ENCODE results near the gene BNC2.

BNC2 gene

GRCh38 chr9:16671591-16672137 is 198.8 kb downstream of the BNC2 start:
- TF ChIP-seq CTCF (IDR thresholded peaks at IDR 0.05; ENCODE audit: low read length): no peak
- TF ChIP-seq EZH2phosphoT487 (IDR thresholded peaks at IDR 0.05; ENCODE audit: low read length): no peak
- TF ChIP-seq EZH2 (optimal IDR thresholded peaks at IDR 0.05; ENCODE audit: low read depth, low read length): no peak
- Histone ChIP-seq H3K27me3 (replicated peaks; ENCODE audit: insufficient read depth, low read length) (no peaks in the 10 kb centered on the region), H3K36me3 (replicated peaks; ENCODE audit: insufficient read depth, low read length) (no peaks in the 10 kb centered on the region), H3F3A (ENCODE audit: insufficient read depth, low read length) (no peaks in the 10 kb centered on the region), H2AFZ (ENCODE audit: low read length) (no peak overlapping the region), H3K9me2 (replicated peaks; ENCODE audit: insufficient read depth, low read length) (no peaks in the 10 kb centered on the region), H3K9ac (ENCODE audit: low read length) (no peak overlapping the region), H3K4me1 (ENCODE audit: low read length) (no peaks in the 10 kb centered on the region), H3K9me3 (replicated peaks; ENCODE audit: insufficient read depth, low read length) (no peaks in the 10 kb centered on the region), H3K79me2 (ENCODE audit: low read length) (no peaks in the 10 kb centered on the region), H3K27ac (ENCODE audit: low read length) (no peak overlapping the region), H3K4me3 (ENCODE audit: low read length) (no peak overlapping the region), H3K4me2 (ENCODE audit: low read depth, low read length) (no peak overlapping the region), H4K20me1 (ENCODE audit: insufficient read depth, low read length) (no peaks in the 10 kb centered on the region)
- no peak for DNase-seq

- Histone ChIP-seq H3K27me3 (replicated peaks; ENCODE audit: insufficient read depth, low read length) (no peaks in the 10 kb centered on the region), H3K9ac (ENCODE audit: low read length) (no peak overlapping the region), H3K9me2 (replicated peaks; ENCODE audit: insufficient read depth, low read length) (no peaks in the 10 kb centered on the region), H2AFZ (ENCODE audit: low read length) (no peak overlapping the region), H3K36me3 (replicated peaks; ENCODE audit: insufficient read depth, low read length) (no peaks in the 10 kb centered on the region), H3K4me2 (ENCODE audit: low read depth, low read length) (no peak overlapping the region), H3K4me3 (ENCODE audit: low read length) (no peak overlapping the region), H3K79me2 (ENCODE audit: low read length) (no peaks in the 10 kb centered on the region), H3F3A (ENCODE audit: insufficient read depth, low read length) (no peaks in the 10 kb centered on the region), H3K4me1 (ENCODE audit: low read length) (no peaks in the 10 kb centered on the region), H4K20me1 (ENCODE audit: insufficient read depth, low read length) (no peaks in the 10 kb centered on the region), H3K27ac (ENCODE audit: low read length) (no peak overlapping the region), H3K9me3 (replicated peaks; ENCODE audit: insufficient read depth, low read length) (no peaks in the 10 kb centered on the region)
- no peak for TF ChIP-seq EZH2phosphoT487 (IDR thresholded peaks at IDR 0.05; ENCODE audit: low read length)
- no peak for TF ChIP-seq EZH2 (optimal IDR thresholded peaks at IDR 0.05; ENCODE audit: low read depth, low read length)
- DNase-seq: no peak
These were observed 199.7 kb downstream of the BNC2 start for GRCh38 chr9:16670791-16671190.

- Histone ChIP-seq H3K9ac (ENCODE audit: low read length) (no peak overlapping the region), H3F3A (ENCODE audit: insufficient read depth, low read length) (no peaks in the 10 kb centered on the region), H4K20me1 (ENCODE audit: insufficient read depth, low read length) (no peaks in the 10 kb centered on the region), H2AFZ (ENCODE audit: low read length) (no peak overlapping the region), H3K36me3 (replicated peaks; ENCODE audit: insufficient read depth, low read length) (no peaks in the 10 kb centered on the region), H3K9me3 (replicated peaks; ENCODE audit: insufficient read depth, low read length) (no peaks in the 10 kb centered on the region), H3K27me3 (replicated peaks; ENCODE audit: insufficient read depth, low read length) (no peaks in the 10 kb centered on the region), H3K9me2 (replicated peaks; ENCODE audit: insufficient read depth, low read length) (no peaks in the 10 kb centered on the region), H3K79me2 (ENCODE audit: low read length) (no peaks in the 10 kb centered on the region), H3K4me3 (ENCODE audit: low read length) (no peak overlapping the region), H3K4me2 (ENCODE audit: low read depth, low read length) (no peak overlapping the region), H3K4me1 (ENCODE audit: low read length) (no peaks in the 10 kb centered on the region), H3K27ac (ENCODE audit: low read length) (no peak overlapping the region)
- no peak for DNase-seq
- no peak for TF ChIP-seq EZH2 (optimal IDR thresholded peaks at IDR 0.05; ENCODE audit: low read depth, low read length)
- TF ChIP-seq EZH2phosphoT487 (IDR thresholded peaks at IDR 0.05; ENCODE audit: low read length): no peak
- TF ChIP-seq CTCF (IDR thresholded peaks at IDR 0.05; ENCODE audit: low read length): no peak
These were observed 201.7 kb downstream of the BNC2 start for GRCh38 chr9:16668734-16669295.

- no peak overlapping the region for H3K27ac ChIP-seq (ENCODE audit: low read length)
- H3K9me2 ChIP-seq (replicated peaks; ENCODE audit: insufficient read depth, low read length): no peaks in the 10 kb centered on the region
- no peak for DNase-seq
- no peaks in the 10 kb centered on the region for H3K36me3 ChIP-seq (replicated peaks; ENCODE audit: insufficient read depth, low read length)
- H3K79me2 ChIP-seq (ENCODE audit: low read length): no peaks in the 10 kb centered on the region
- H3F3A ChIP-seq (ENCODE audit: insufficient read depth, low read length): no peaks in the 10 kb centered on the region
- no peaks in the 10 kb centered on the region for H3K9me3 ChIP-seq (replicated peaks; ENCODE audit: insufficient read depth, low read length)
- TF ChIP-seq CTCF (IDR thresholded peaks at IDR 0.05; ENCODE audit: low read length) (no peak), EZH2phosphoT487 (IDR thresholded peaks at IDR 0.05; ENCODE audit: low read length) (no peak), EZH2 (optimal IDR thresholded peaks at IDR 0.05; ENCODE audit: low read depth, low read length) (no peak)
- H4K20me1 ChIP-seq (ENCODE audit: insufficient read depth, low read length): no peaks in the 10 kb centered on the region
- no peak overlapping the region for H2AFZ ChIP-seq (ENCODE audit: low read length)
- H3K9ac ChIP-seq (ENCODE audit: low read length): no peak overlapping the region
- no peak overlapping the region for H3K4me2 ChIP-seq (ENCODE audit: low read depth, low read length)
- H3K4me1 ChIP-seq (ENCODE audit: low read length): no peaks in the 10 kb centered on the region
- no peaks in the 10 kb centered on the region for H3K27me3 ChIP-seq (replicated peaks; ENCODE audit: insufficient read depth, low read length)
- H3K4me3 ChIP-seq (ENCODE audit: low read length): no peak overlapping the region
These were observed 206.3 kb downstream of the BNC2 start for GRCh38 chr9:16664211-16664610.

All from MM.1S (cell line).